ACC112 (cell line): ENCODE data around the gene KCNC1.

Experiments
- H2AFZ ChIP-seq: fragments of 200-600 bp; sonication (generic); one replicate; pipeline ENCODE4 v1.6.0; 2017; ENCODE audit warnings: antibody characterized with exemption, low read length; ENCODE audit not compliant: unreplicated experiment
- H3K27ac ChIP-seq: fragments of 200-600 bp; sonication (generic); 2 replicates; pipeline ENCODE4 v1.5.1; 2014; ENCODE audit warnings: low read depth, mild to moderate bottlenecking, antibody characterized with exemption, low read length, moderate library complexity
- H3K27me3 ChIP-seq: fragments of 200-600 bp; sonication (generic); 2 replicates; pipeline ENCODE4 v1.6.1; 2014; ENCODE audit warnings: mild to moderate bottlenecking, antibody characterized with exemption, low read length, moderate library complexity, mixed read lengths; ENCODE audit not compliant: insufficient read depth
- H3K36me3 ChIP-seq: fragments of 200-600 bp; sonication (generic); 2 replicates; pipeline ENCODE4 v1.6.1; 2016; ENCODE audit warnings: mild to moderate bottlenecking, antibody characterized with exemption, low read length, moderate library complexity, mixed read lengths; ENCODE audit not compliant: insufficient read depth
- H3K4me1 ChIP-seq: fragments of 200-600 bp; sonication (generic); one replicate; pipeline ENCODE4 v1.6.1; 2016; ENCODE audit warnings: low read length, mixed read lengths; ENCODE audit not compliant: insufficient read depth, unreplicated experiment, control insufficient read depth
- H3K4me3 ChIP-seq: fragments of 200-600 bp; sonication (generic); 2 replicates; pipeline ENCODE4 v1.5.1; 2014; ENCODE audit warnings: mild to moderate bottlenecking, low read depth, low read length
- H3K79me2 ChIP-seq: fragments of 200-600 bp; sonication (generic); one replicate; pipeline ENCODE4 v1.6.0; 2016; ENCODE audit warnings: low read length; ENCODE audit not compliant: control insufficient read depth, unreplicated experiment, insufficient read depth

The KCNC1 gene

DNA sequence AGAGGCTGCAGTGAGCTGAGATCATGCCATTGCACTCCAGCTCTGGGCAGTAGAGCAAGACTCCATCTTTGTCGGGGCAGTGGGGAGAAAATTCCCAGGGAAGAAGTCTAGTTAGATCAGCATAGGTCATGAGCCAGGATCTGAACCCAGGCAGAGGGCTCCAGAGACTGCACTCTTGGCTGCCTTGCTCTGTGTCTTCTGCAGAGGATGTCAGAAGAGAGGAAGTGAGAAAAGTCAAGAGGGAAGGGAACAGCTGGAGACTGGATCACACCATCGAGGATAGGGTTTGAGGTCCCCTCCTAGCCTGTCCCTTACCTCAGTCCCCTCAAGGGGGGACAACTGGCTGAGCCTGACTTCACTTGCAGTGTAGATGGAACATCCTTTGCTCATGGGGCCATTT, 9.4 kb upstream of the KCNC1 start:
- Histone ChIP-seq H3K79me2 (no peaks in the 10 kb centered on the region), H3K27me3 (peaks cover 96% of the 10 kb centered on the region), H3K4me1 (no peaks in the 10 kb centered on the region), H3K4me3 (no peak overlapping the region), H3K36me3 (no peaks in the 10 kb centered on the region), H3K27ac (no peak overlapping the region), H2AFZ (no peak overlapping the region)

- peaks cover 75% of the 10 kb centered on the region for H3K27me3 ChIP-seq
- H3K79me2 ChIP-seq, result no peaks in the 10 kb centered on the region
- H3K27ac ChIP-seq, result no peak overlapping the region
- H3K4me1 ChIP-seq, result no peaks in the 10 kb centered on the region
- H3K4me3 ChIP-seq, result no peak overlapping the region
- H2AFZ ChIP-seq, result no peak overlapping the region
- H3K36me3 ChIP-seq, result no peaks in the 10 kb centered on the region
Observed at GRCh38 chr11:17730137-17730536, 4.4 kb upstream of the KCNC1 start.

DNA sequence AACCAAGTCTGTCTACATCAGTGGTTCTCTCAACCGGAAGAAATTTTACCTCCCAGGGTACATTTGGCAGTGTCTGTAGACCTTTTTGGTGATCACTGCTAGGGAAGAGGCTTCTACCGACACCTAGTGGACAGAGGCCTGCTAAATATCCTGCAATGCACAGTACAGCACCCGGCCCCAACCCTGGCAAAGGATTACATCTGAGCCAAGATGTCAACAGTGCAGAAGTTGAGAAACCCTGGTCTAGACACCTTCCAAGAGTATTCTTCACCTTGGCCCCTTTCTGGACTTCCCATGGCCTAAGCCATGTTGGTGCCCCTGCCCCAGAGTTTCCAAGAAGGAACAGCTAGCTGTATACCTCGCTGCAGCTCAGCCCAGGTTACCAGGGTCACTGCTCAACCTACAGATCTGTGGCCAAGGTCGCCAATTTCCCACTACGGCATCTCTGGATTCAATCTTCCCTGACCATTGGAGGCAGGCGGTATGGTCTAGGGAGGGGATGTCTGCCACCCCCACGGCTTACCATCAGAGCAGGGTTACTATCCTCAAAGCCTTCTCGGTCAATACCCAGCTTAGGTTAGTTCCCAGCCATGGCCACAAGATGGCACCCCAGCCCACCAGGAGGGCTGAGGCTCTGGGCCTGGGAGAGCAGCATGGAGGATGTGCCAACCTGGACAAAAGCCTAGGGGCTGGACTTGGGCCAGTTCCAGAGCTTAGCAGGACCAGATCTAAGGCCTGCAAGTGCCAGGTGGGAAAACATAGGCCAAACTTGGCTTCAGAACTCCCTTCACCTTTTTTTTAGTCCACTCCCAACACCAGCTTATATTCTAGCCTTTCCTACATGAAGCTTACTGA, 3.7 kb upstream of the KCNC1 start:
- no peaks in the 10 kb centered on the region for H3K36me3 ChIP-seq
- no peaks in the 10 kb centered on the region for H3K4me1 ChIP-seq
- H3K27ac ChIP-seq, result no peak overlapping the region
- no peak overlapping the region for H3K4me3 ChIP-seq
- H2AFZ ChIP-seq, result no peak overlapping the region
- no peaks in the 10 kb centered on the region for H3K79me2 ChIP-seq
- H3K27me3 ChIP-seq, result peaks cover 75% of the 10 kb centered on the region

DNA sequence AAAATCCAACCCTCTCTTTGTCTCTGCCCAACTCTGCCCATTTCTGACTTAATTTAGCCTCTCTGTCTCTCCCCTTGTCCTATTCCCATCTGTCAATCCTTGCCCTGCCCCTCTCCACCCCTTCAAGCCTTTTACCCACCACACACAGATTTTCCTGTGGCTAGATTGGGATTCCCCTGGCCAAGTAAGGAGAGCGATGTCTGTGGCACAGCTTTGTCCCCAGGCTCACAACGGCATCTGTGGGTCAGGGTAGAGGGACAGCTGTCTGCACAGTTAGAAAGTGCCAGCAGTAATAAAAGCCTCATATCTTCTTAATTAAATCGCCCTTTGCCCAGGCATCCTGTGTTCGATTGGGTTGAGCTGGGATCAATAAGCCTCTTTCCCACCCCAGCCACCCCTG, 1.3 kb upstream of the KCNC1 start:
- Histone ChIP-seq H2AFZ (no peak overlapping the region), H3K4me1 (no peaks in the 10 kb centered on the region), H3K36me3 (no peaks in the 10 kb centered on the region), H3K4me3 (no peak overlapping the region), H3K79me2 (no peaks in the 10 kb centered on the region), H3K27me3 (peaks cover 76% of the 10 kb centered on the region), H3K27ac (no peak overlapping the region)

DNA sequence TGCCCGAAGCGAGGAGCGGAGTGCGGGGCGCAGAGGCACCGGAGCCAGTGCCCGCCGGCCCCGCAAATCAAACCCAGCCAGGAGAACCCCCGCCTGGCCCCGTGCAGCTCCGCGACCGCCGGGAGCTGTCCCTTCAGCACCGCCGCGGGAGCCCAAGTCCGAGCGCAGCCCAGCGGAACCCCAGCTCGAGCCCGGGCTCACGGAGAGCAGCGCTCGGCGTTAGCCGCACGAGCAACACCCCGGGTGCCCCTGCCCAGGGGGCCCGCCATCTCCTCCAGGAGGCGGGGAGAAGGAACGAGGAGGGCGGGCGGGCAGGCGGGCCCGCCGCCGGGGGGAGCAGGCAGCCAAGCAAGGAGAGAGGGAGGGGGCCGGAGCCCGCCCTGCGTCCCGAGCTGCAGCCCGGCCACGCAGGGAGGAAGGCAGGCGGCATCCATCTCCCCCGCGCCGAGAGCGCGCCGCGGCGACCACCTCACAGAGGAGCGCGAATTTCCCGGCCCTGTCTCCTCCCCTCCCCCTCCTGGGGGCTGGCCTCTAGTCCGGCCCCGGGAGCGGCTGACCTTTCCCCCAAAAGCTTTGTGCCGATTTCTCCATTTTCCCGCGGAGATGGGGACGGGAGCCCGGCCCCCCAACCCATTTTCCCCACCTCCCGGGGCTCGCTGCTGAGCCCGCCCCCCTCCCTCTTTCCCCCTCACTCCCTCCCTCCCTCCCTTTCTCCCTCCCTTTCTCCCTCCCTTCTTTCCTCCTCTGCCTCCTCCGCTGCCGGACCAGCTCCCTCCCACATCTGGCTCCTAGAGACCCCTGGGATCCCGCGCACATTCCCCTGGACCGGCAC, 621 bp downstream of the KCNC1 start:
- Histone ChIP-seq H3K27ac (no peak overlapping the region), H2AFZ (no peak overlapping the region), H3K79me2 (no peaks in the 10 kb centered on the region), H3K4me1 (no peaks in the 10 kb centered on the region), H3K27me3 (peaks cover 75% of the 10 kb centered on the region), H3K4me3 (peak overlapping the region; percentile 45), H3K36me3 (no peaks in the 10 kb centered on the region)

GRCh38 chr11:17735818-17736578, 1.4 kb downstream of the KCNC1 start:
- Histone ChIP-seq H3K79me2 (no peaks in the 10 kb centered on the region), H3K4me3 (peak overlapping the region; percentile 37; the same call in 1 of the 2 replicates), H2AFZ (no peak overlapping the region), H3K27ac (no peak overlapping the region), H3K36me3 (no peaks in the 10 kb centered on the region), H3K27me3 (peaks cover 73% of the 10 kb centered on the region), H3K4me1 (no peaks in the 10 kb centered on the region)

GRCh38 chr11:17736579-17736893, 2.0 kb downstream of the KCNC1 start:
- Histone ChIP-seq H3K27ac (no peak overlapping the region), H3K36me3 (no peaks in the 10 kb centered on the region), H2AFZ (no peak overlapping the region), H3K4me3 (peak overlapping the region; percentile 37; the same call in 1 of the 2 replicates), H3K27me3 (peaks cover 73% of the 10 kb centered on the region), H3K4me1 (no peaks in the 10 kb centered on the region), H3K79me2 (no peaks in the 10 kb centered on the region)

- Histone ChIP-seq H2AFZ (no peak overlapping the region), H3K27ac (no peak overlapping the region), H3K79me2 (no peaks in the 10 kb centered on the region), H3K27me3 (peaks cover 69% of the 10 kb centered on the region), H3K36me3 (no peaks in the 10 kb centered on the region), H3K4me1 (no peaks in the 10 kb centered on the region), H3K4me3 (no peak overlapping the region)
Observed at GRCh38 chr11:17736930-17737817, 2.6 kb downstream of the KCNC1 start.

DNA sequence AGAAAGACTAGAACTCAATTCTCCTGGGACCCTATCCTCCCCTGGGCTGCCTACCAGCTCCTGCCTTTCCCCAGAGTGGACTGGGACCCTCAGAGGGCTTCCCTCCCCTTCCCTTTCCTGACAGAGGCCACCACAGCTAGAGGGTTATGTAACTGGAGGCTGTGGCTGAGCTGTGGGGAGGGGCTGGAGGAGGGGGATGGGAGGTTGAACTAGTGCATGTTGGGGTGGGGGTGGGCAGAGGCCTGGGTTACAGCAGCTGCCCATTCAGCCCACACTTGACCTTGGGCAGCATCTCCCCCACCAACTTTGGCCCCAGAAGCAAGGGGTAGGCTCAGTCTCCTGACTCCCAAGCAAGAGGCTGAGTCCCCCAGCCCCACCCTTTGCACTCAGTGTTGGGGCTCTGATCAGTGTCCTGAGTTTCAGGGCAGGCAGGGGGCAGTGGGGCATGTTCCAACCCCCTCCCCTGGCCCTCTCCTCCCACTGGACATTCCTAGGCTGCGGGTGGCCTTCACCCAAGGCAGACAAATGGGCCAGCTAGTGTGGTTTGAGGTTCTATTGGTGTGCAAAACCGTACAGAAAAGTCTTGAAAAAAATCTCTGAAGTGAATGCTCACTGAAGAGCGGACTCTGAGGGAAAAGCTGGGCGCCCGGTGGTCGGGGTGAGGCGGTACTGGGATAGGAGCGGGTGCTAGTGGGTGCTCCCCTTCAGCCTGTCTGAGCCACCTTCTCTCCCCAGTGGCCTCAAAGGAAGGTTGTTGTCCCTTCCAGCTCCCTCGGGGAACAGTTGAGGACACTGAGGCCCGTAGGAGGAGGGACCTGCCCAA, 3.8 kb downstream of the KCNC1 start:
- H2AFZ ChIP-seq, result no peak overlapping the region
- peaks cover under 1% of the 10 kb centered on the region for H3K4me1 ChIP-seq
- H3K79me2 ChIP-seq, result no peaks in the 10 kb centered on the region
- peaks cover 58% of the 10 kb centered on the region for H3K27me3 ChIP-seq
- no peak overlapping the region for H3K4me3 ChIP-seq
- no peak overlapping the region for H3K27ac ChIP-seq
- no peaks in the 10 kb centered on the region for H3K36me3 ChIP-seq
